Stimulated activated CD8-positive, alpha-beta memory T cell treated with anti-CD3 and anti-CD28 coated beads, Interleukin-2, amount 100 ng/mL, for 1 hour (primary cell): Measurements from ENCODE around the gene SLC6A7.

Source experiments
- DNase-seq, 2 donors: peaks; one replicate each; pipeline ENCODE4 v3.0.0-alpha.2; 2020; ENCODE audit warnings: low read depth in 2 of 2

SLC6A7 gene

DNA sequence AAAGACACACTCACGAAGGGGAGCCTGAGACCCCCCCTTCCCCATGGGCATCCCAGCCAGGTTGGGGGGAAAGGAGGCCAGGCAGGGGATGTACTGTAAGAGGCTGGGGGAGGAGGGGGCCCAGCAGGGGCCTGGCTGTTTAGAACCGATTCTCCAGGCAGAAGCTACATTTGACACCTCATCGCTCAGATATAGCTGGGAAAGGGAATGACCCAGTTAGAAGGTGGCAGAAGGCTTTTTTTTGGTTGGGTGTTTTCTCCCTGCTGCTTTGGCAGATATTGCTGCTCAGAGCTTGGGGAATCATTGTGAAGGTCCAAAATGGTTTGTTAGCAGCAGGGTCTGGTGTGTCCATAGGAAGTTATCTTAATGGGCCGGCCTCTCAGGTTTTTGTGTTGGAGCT lies 17.3 kb upstream of the SLC6A7 start:
- DNase-seq, result no peak

DNA sequence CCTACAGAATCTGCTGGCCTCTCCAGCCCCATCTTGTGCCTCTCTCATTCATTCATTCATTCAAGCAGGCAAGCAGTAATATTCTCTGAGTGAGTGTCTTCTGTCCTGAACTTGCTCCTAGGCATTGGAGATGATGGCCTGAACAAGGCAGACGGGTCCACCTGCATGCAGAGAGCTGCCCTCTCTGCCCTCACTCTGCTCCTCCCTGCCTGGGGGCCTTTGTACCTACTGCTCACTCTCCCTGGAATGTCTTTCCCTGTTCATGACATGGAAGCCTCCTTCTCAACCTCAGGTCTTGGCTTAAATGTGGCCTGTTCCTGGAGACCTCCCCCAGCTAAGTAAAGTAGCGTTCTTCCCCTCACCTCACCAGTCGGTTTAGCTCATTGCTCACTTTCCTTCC lies 16.7 kb upstream of the SLC6A7 start:
- DNase-seq, result no peak

DNA sequence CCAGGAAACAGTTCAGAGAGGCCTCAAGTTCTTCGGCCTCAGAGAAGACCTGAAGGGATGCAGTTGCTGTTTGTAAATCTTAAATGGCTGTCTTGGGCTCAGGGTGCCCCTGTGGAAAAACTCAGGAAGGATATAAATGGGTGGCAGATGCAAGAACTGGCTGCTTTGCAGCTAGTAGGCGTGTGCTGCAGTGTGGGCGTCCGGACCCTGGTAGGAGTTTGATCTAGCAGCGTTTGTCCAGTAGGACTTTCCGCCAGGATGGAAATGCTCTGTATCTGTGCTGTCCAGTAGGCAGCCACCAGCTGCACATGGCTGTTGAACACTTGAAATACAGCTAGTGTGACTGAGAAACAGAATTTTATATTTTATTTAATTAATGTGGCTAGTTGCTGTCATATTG lies 15.6 kb upstream of the SLC6A7 start:
- no peak for DNase-seq

DNA sequence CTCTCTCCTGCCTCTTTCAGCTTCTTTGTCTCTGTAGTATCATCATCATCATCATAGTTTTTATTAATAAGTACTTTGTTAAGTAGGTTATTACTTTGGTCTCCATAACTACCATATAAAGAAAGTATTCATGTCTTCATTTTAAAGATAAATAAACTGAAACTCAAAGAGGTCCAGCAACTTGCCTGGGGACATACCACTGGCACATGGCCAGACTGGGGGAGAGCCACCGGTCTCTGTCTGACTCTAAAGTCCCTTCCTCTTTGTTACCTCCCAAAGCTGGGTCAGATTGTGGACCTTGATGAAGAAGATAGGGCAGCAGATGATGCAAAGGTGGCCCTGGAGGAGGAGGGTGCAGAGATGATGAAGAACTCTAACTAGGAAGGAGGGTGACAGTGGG lies 14.8 kb upstream of the SLC6A7 start:
- no peak for DNase-seq

DNA sequence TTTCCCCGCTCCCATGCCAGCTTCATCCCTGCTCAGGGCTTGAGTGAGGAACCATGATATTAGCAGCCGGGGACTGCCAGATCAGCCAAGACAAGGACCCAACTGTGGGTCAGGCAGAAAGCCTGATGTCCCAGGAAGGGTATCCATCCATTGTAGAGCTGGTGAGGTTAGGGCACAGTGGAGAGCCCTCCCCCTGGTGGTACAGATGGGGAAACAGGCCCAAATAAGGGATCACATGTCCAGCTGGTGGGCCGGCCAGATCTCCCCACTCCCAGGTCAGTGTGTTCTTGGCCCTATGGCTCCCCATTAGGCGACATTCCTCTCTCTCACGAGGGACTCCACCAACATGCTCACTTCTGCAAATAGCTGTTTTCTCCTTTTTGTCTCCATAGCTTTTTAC lies 14.3 kb upstream of the SLC6A7 start:
- DNase-seq, result no peak

DNA sequence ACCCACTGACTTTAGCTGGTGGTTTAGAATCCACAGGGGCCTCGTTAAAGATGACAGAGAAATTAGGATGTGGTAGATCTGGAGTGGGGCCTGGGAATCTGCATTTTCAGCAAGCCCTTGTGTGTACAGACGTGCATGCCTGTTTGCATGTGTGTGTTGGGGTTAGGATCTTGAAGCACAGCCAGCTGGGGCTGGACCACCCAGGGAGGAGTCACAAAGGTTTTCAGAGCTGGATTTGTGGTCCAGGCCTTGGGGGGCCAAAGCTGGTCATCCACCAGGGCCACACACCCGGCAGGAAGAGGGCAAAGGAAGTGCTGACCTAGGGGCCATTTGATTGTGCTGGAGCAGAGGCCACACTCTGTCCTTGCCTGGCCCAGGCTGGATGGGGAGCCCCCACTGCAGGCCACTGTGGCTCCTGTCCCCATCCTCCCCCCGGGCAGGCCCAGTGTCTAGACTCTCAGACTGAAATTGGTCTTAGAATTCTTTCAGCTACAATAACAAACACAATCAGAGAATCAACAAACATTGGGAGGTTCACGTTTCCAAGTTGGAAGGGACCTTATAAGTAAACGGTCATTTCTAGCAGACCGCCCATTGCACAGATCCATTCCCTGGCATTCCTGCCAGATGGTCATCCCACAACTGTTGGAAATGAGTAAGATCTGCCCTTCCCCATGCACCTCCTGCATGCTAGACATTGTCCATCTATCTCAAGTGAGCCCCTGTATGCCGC lies 13.0 kb upstream of the SLC6A7 start:
- no peak for DNase-seq

DNA sequence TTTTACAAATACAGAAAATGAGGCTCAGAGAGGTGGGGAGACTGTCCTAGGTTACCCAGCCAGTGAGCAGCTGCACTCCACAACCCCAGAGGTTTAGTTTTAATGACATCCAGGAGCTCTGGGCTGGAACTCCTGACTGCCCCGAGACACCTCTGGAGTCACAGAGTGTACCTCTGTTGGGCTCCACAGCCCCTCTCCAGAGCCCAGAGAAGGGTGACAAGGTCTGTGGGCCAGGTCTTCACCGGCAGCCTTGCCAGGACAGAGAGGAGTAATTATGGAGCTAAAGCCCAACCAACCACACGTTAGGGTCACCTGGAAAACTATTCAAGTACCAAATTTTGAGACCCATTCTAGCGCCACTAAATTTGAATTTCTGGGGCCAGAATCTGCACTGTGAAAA lies 12.1 kb upstream of the SLC6A7 start:
- no peak for DNase-seq

DNA sequence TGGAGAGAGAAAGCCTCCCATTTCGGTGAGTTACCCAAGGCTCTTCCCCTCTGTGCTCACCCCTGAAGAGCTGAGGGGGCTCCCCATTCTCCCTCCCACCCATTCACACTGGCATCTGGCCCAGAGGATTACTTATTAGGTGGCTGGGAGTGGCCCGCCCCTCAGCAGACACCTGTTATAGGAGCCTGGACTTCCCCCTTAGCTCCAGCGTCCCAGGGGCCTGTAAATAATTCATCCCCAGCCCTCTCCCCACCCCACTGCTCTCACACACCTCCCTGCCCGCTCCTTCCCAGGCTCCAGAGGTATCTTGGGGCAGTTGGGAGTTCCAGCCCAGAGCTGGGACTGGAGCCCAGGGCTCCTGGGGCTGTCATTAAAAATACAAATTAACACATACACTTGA lies 11.6 kb upstream of the SLC6A7 start:
- no peak for DNase-seq

DNA sequence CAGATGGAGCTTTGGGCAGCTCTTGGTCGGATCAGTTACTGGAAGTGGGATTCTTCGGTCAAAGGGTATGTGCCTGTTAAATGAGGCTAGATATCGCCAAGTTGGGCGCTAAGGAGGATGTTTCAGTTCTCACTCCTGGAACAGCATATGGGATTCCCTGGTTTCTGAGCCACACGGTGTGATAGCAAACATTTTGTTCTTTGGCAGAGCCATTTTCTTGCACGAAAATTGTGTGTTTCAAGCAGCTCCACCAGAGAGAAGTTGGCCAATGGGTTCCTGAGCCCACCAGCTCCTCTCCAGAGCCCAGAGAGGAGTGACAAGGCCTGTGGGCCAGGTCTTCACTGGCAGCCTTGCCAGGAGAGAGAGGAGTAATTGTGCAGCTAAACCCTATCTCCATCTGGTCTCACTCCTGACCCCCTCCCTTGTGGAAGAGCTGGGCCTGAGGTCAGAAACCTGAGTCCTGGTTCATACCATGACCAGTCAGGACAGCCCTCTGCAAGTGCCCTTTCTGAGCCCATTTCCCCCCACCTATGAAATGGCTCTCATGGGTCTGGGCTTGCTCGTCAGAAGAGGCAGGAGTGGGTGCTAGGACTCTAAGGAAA lies 10.7 kb upstream of the SLC6A7 start:
- DNase-seq, result no peak

DNA sequence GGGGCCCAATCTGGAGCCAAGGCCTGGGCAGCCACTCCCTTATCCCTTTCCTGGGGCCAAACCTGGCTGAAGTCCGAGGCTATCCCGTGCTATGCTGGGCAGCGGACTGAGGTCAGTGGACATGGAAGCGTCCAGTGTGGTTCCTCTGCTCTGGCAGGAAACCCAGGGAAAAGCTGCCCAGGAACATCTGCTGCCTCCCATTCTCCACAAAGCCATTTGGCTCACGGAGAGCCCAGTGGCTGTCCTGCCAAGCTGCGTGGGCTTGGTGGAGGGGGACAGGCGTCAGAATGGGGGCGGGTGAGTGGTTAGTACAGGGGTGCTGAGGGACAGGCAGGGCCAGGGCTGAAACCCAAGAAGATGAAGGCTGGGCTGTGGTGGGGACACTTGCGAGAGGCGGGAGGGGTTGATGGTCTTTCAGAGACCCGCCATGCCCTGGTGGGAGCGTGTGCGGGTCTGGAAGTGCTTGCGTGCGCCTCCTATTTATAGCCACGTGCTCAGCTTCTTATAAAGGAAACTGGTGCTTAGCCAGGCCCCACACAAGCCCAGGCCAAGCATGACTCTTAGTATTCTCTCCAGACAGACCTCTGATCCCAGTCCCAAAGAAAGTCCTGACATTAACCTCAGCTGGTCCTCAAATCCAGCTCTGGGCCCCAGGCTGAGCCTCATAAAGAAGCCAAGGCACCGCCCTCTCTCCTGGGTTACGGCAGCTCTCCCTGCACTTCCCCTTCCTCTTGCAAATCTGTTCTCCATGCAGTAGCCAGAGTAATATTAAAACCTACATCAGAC lies 9.4 kb upstream of the SLC6A7 start:
- DNase-seq, result no peak

DNA sequence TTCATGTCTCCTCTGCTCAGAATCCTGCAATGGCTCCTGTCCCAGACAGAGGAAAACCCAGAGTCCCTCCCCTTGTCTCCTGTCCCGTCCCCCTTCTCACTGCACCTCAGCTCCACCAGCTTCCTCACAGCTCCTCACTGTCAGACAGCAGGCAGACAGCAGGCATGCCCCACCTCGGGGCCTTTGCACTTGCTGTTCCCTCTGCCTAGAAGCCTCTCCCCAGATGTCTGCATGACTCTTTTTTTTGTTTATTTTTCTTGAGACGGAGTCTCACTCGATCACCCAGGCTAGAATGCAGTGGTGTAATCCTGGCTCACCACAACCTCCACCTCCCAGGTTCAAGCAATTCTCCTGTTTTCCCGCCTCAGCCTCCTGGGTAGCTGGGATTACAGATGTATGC lies 8.8 kb upstream of the SLC6A7 start:
- DNase-seq, result no peak

DNA sequence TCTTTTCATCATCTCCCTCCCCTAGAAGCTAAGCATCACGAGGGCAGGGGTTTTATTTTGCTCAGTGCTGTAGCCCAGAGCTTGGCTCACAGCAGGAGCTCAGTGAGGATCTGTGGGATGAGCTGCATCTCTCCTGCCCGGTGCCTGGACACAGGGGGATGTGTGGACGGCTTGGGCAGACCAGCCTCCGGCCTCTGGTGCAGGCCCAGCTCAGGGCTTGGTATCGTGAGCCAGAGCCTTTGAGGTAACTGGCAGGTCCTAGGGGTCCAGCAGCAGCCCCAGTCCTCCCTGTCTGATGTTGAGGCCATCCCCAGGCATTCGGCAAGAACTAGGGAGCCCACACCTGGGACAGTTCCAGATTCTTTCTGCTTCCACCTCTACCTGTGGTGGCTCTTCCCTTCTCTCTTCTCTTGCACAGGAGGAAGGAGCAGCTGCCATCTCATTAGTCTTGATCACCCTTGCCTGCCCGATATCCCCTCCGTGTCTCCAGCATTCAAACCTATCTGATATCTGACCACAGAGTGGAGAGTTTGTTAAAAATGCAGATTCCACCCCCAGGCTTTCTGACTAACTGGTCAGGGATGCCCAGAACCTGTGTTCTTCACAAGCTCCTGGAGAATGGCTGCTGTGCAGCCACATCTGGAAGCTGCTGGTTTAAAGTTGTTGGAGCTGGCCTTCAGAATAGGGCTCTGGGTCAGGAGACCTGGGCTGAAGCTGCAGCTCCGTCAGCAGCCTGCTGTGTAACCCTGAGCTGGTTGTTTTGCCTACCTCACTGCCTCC lies 7.9 kb upstream of the SLC6A7 start:
- DNase-seq, result no peak

DNA sequence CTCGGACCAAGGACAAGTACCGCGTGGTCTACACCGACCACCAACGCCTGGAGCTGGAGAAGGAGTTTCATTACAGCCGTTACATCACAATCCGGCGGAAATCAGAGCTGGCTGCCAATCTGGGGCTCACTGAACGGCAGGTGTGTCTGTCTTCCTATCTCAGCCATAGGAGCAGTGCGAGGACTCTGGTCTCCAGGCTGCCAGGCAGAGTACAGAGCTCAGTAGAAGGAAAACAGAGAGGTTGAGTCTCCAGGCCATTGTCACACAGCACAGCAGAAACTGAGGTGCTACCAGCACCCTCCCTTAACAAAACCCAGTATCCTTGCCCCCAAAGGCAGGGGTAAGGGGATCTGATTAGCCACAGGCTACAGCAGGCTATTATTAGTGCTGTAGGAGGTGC lies 7.1 kb upstream of the SLC6A7 start:
- no peak for DNase-seq

DNA sequence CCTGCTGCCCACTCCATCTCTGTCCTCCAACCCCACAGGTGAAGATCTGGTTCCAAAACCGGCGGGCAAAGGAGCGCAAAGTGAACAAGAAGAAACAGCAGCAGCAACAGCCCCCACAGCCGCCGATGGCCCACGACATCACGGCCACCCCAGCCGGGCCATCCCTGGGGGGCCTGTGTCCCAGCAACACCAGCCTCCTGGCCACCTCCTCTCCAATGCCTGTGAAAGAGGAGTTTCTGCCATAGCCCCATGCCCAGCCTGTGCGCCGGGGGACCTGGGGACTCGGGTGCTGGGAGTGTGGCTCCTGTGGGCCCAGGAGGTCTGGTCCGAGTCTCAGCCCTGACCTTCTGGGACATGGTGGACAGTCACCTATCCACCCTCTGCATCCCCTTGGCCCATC lies 6.4 kb upstream of the SLC6A7 start:
- no peak for DNase-seq

DNA sequence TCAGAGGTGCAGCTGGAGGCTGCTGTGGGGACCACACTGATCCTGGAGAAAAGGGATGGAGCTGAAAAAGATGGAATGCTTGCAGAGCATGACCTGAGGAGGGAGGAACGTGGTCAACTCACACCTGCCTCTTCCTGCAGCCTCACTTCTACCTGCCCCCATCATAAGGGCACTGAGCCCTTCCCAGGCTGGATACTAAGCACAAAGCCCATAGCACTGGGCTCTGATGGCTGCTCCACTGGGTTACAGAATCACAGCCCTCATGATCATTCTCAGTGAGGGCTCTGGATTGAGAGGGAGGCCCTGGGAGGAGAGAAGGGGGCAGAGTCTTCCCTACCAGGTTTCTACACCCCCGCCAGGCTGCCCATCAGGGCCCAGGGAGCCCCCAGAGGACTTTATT lies 5.9 kb upstream of the SLC6A7 start:
- DNase-seq, result no peak

DNA sequence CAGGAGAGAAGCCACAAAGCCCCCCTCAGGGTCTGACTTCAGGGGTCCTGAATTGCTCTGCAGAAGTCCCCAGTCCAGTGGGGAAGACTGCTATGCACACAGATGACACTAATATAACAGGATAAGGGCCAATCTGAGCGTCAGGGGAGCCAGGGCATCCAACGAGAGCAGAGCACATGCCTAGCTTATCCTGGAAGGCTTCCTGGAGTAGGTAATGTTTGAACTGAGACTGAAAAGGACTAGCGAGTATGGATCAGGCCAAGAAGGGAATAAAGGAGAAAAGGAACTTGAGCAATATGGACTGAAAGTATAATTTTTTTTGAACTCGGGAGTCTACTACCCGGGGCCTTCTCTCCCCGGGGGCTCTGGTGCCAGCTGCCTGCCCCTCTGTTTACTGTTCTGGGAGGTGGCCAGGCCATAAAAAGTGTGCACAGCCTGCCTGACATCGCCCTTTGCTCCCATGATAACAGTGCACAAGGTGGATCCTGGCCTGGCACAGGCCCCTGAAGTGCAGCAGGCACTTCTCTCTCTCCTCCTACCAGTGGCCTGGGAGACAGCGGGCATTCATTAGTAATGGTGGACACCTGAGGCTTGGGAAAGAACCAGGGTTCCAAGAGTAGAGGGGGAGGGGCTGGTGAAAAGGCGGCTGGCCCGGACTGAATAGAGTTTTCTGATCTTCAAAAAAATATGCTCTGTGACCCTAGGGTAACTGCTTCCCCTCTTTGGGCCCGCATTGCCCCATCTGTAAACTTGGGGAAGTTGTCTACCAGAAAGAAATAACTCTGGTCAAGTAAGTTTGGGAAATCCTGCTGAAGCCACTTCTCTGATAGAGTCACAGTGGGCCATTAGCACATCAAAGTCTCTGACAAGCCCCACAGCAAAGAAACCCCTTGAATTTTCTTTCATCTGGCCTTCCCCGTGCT lies 4.6 kb upstream of the SLC6A7 start:
- DNase-seq, result no peak

DNA sequence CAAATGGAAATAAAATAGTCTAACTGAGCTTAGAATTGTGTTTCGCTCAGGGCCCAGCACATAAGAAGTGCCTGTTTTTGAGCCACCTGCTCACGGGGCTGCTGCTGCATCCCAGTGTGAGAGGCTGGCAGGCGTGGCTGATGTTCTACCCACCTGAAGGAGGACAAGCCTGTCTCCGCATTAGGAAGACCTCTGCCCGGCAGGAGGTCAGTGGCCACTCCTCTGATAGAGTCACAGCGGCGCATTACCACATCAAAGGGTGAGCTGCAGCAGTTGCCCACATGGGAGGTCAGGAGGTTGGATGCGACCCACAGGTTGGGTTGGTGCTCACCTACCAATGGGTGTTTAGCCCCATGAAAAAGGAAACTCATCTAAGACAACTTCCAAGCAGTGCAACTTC lies 3.7 kb upstream of the SLC6A7 start:
- DNase-seq, result no peak

DNA sequence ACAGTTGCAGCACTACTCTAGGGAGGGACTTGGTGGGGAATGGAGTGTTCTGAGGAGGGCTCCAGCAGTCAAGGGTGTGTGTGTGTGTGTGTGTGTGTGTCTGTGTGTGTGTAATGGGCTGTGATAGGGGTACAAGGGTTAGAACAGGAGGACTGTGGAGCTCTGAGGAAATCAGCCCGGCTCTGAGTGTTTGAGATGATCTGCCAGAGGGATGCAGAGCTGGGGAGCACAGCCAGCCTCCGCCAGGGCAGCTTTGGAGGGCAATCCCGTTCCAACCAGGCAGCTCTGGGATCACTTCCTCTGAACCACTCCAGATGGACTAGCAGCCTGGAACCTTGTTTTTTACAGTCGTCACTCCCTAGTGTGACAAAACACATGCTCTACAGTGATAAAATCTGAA lies 3.0 kb upstream of the SLC6A7 start:
- DNase-seq, result no peak

DNA sequence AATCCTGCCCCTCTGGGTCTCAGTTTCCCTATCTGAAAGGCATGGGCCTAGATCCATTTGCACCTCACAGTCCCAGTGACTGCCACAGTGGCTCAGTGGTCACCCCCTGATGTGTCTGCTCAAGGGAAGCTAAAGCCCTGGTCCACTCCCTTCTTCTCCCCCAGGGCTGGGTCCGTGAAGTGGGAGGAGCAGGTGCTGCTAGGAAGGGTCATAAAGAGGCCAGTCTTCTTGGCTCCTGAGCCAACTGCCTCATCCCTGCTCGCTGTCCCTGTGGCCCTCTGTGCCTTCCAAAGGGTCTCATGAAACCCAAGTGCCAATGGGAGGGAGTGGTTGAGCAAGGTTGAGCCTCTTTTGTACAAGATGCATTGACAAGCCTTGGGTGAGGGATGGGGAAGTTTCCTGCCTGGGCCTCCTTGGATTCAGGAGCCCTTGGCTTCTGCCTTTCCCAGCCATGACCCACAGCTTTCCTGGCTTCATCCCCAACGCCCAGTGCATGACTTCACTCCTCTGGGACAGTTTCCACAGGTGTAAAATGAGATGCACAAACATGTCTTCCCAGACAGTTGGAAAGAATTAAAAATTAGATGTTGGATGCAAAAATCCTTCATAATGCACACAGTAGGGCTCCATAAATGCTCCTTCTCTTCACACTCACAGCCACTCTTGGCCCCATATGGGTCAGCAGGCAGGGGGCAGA lies 1.6 kb upstream of the SLC6A7 start:
- no peak for DNase-seq

DNA sequence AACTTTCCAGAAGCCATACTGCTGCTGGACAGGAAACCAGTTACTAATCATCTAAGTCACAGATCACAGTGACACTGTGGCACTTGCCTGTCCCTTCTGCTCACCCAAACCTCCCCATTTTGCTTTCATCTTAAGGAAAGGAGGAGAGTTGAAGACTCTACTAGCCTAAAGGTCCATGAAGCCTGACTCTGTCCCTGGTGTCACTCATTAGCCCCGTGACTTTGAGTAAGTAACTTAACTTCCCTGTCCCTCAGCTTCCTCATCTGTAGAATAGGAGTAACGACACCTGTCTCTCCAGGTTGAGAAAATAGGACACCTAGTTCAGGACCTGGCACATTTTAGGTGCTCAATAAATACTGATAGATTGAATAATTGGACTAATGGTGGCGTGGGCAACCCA lies 536 bp upstream of the SLC6A7 start:
- no peak for DNase-seq

DNA sequence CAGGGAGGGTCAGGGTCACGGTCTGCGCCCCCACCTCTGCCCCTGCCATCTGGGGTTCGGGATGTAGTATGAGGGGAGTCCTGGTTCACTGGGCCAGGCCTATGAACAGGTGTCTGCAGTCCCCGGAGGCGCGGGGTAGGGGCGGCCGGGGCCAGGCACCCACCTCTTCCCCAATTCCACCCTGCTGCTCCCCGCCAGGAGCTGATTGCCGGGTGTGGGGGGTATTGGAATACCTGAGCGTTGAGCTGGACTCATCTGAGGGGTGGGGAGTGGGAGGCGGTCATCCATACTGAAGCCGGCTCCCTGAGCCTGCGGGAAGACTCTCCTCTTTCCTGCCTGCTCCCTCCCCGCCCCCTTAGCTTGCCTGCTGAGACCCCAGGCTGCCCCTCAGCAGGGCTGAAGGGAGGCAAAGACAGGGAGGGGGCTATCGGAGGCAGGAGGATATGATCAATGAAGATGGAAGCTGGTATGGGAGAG lies 679 bp downstream of the SLC6A7 start:
- no peak for DNase-seq
